Common myeloid progenitor, CD34-positive (primary cell): ENCODE data around the gene MAP3K15.
"Not testable (repeated sequence)": the region's sequence is repeated elsewhere in the genome, so short reads cannot be mapped to it uniquely, and the experiment has no call there.

Source experiments
- CTCF ChIA-PET: fragments of 350-600 bp; sonication (Branson Sonifier 250); formaldehyde crosslinking; loops from one replicate; lab custom pipeline; 2021; ENCODE audit warnings: antibody characterized with exemption; lab: Charles Lee
- POLR2A ChIA-PET: fragments of 350-600 bp; sonication (Branson Sonifier 250); formaldehyde crosslinking; loops from one replicate; lab custom pipeline; 2021; ENCODE audit warnings: antibody characterized with exemption; lab: Charles Lee
- DNase-seq, 3 donors: peaks; one replicate each; pipeline versions ENCODE4 v3.0.0 to v3.0.0-alpha.2; 2013
- H3K27ac ChIP-seq, 2 experiments: 1 replicate in 1 of 2; 2 replicates in 1 of 2; pipeline ENCODE4 v1.7.0; 2013; ENCODE audit warnings: inconsistent platforms in 2 of 2, low read length in 2 of 2, mild to moderate bottlenecking in 2 of 2, low read depth in 1 of 2, moderate library complexity in 1 of 2; ENCODE audit not compliant: severe bottlenecking in 2 of 2, insufficient read depth in 1 of 2, poor library complexity in 1 of 2
- H3K27me3 ChIP-seq, 5 experiments: replicated peaks in 2 of 5; 1 replicate in 3 of 5; 2 replicates in 2 of 5; pipeline versions ENCODE4 v1.6.1 to v1.7.0; 2013; ENCODE audit warnings: low read length in 4 of 5, mild to moderate bottlenecking in 2 of 5, moderate library complexity in 2 of 5, inconsistent platforms in 1 of 5; ENCODE audit not compliant: insufficient read depth in 5 of 5, control insufficient read depth in 4 of 5
- H3K36me3 ChIP-seq, 4 experiments: 1 replicate in 2 of 4; 2 replicates in 2 of 4; pipeline versions ENCODE4 v1.6.1 to v1.7.0; 2013; ENCODE audit warnings: low read length in 3 of 4, control low read depth in 1 of 4, mild to moderate bottlenecking in 1 of 4; ENCODE audit not compliant: control insufficient read depth in 4 of 4, insufficient read depth in 4 of 4
- H3K4me1 ChIP-seq, 4 experiments: 1 replicate in 3 of 4; 2 replicates in 1 of 4; pipeline versions ENCODE4 v1.6.1 to v1.7.1; 2013; ENCODE audit warnings: low read length in 3 of 4, mild to moderate bottlenecking in 3 of 4, control low read depth in 1 of 4, inconsistent platforms in 1 of 4, moderate library complexity in 1 of 4; ENCODE audit not compliant: control insufficient read depth in 4 of 4, insufficient read depth in 4 of 4; ENCODE audit errors: control extremely low read depth in 1 of 4
- H3K4me3 ChIP-seq, 7 experiments: 1 replicate in 4 of 7; 2 replicates in 3 of 7; pipeline versions ENCODE4 v1.5.1 to v1.7.0; 2013; ENCODE audit warnings: mild to moderate bottlenecking in 7 of 7, low read length in 6 of 7, moderate library complexity in 6 of 7, inconsistent platforms in 2 of 7, low read depth in 2 of 7, control low read depth in 1 of 7; ENCODE audit not compliant: insufficient read depth in 4 of 7, control insufficient read depth in 1 of 7; ENCODE audit errors: extremely low read depth in 1 of 7
- H3K9me3 ChIP-seq, 5 experiments: 1 replicate in 4 of 5; 2 replicates in 1 of 5; pipeline versions ENCODE4 v1.6.1 to v1.7.1; 2013; ENCODE audit warnings: low read length in 4 of 5, mild to moderate bottlenecking in 2 of 5, inconsistent platforms in 1 of 5, low read depth in 1 of 5, moderate library complexity in 1 of 5; ENCODE audit not compliant: control insufficient read depth in 4 of 5, insufficient read depth in 2 of 5; ENCODE audit errors: control extremely low read depth in 1 of 5
- WGBS: methylation state at CpG from one replicate; pipeline ENCODE4 v1.1.5; 2013; ENCODE audit not compliant: insufficient coverage; 5-methylcytosine and 5-hydroxymethylcytosine counted together

The MAP3K15 gene

GRCh38 chrX:19462231-19462630 lies 53.1 kb downstream of the MAP3K15 start:
- Histone ChIP-seq H3K9me3 (no peaks in the 10 kb centered on the region), H3K27ac (no peak overlapping the region), H3K36me3 (no peaks in the 10 kb centered on the region), H3K4me3 (no peak overlapping the region), H3K4me1 (no peaks in the 10 kb centered on the region), H3K27me3 (no peaks in the 10 kb centered on the region)
- ChIA-PET POLR2A (no interaction called here), CTCF (no interaction called here)
- no peak for DNase-seq
- WGBS = no CpG with 5 or more reads among the region's 2 CpGs

GRCh38 chrX:19457662-19458061 lies 57.6 kb downstream of the MAP3K15 start:
- Histone ChIP-seq H3K27me3 (no peaks in the 10 kb centered on the region), H3K9me3 (no peaks in the 10 kb centered on the region), H3K27ac (no peak overlapping the region), H3K36me3 (no peaks in the 10 kb centered on the region), H3K4me3 (no peak overlapping the region), H3K4me1 (no peaks in the 10 kb centered on the region)
- CTCF ChIA-PET = interaction anchor here (0.6 kb wide), 1 partner anchor 448 kb away, joined by 3 read pairs; no protein-coding TSS in a partner anchor
- DNase-seq = no peak
- POLR2A ChIA-PET = no interaction called here
- WGBS = 71% methylated on average over 3 of the region's 4 CpGs

GRCh38 chrX:19448077-19448476 lies 67.2 kb downstream of the MAP3K15 start:
- Histone ChIP-seq H3K4me1 (no peaks in the 10 kb centered on the region), H3K36me3 (no peaks in the 10 kb centered on the region), H3K9me3 (no peaks in the 10 kb centered on the region), H3K4me3 (no peak overlapping the region), H3K27me3 (no peaks in the 10 kb centered on the region), H3K27ac (no peak overlapping the region)
- DNase-seq = no peak
- ChIA-PET POLR2A (no interaction called here), CTCF (no interaction called here)
- 80% methylated on average over 6 of the region's 7 CpGs for WGBS

GRCh38 chrX:19446397-19446796 lies 68.9 kb downstream of the MAP3K15 start:
- no peak overlapping the region for H3K4me3 ChIP-seq
- WGBS = 80% methylated on average over 1 of the region's 4 CpGs
- H3K27ac ChIP-seq = no peak overlapping the region
- no peaks in the 10 kb centered on the region for H3K4me1 ChIP-seq
- ChIA-PET CTCF (no interaction called here), POLR2A (no interaction called here)
- no peak for DNase-seq
- no peaks in the 10 kb centered on the region for H3K27me3 ChIP-seq
- no peaks in the 10 kb centered on the region for H3K36me3 ChIP-seq
- H3K9me3 ChIP-seq = no peaks in the 10 kb centered on the region

GRCh38 chrX:19445772-19446171 lies 69.5 kb downstream of the MAP3K15 start:
- CTCF ChIA-PET, H3K27me3 ChIP-seq, H3K4me3 ChIP-seq, H3K36me3 ChIP-seq, H3K27ac ChIP-seq, DNase-seq, POLR2A ChIA-PET, H3K9me3 ChIP-seq, H3K4me1 ChIP-seq: not testable (repeated sequence)
- WGBS = 92% methylated on average over 4 of the region's 10 CpGs

GRCh38 chrX:19443869-19444526 lies 71.3 kb downstream of the MAP3K15 start:
- H3K27ac ChIP-seq = no peak overlapping the region
- no peak for DNase-seq
- H3K27me3 ChIP-seq = no peaks in the 10 kb centered on the region
- H3K4me1 ChIP-seq = peaks cover 0 to 2% (median 0%) of the 10 kb centered on the region in 4 experiments
- ChIA-PET POLR2A (no interaction called here), CTCF (no interaction called here)
- 85% methylated on average over 8 of the region's 10 CpGs for WGBS
- no peak overlapping the region for H3K4me3 ChIP-seq
- H3K9me3 ChIP-seq = no peaks in the 10 kb centered on the region
- no peaks in the 10 kb centered on the region for H3K36me3 ChIP-seq

- 19% methylated on average over 3 of the region's 3 CpGs for WGBS
- CTCF ChIA-PET = no interaction called here
- H3K4me3 ChIP-seq = no peak overlapping the region
- POLR2A ChIA-PET = no interaction called here
- no peaks in the 10 kb centered on the region for H3K27me3 ChIP-seq
- no peaks in the 10 kb centered on the region for H3K9me3 ChIP-seq
- H3K36me3 ChIP-seq = no peaks in the 10 kb centered on the region
- H3K27ac ChIP-seq = peak overlapping the region in 1 of 2 experiments; percentile 25
- peak; percentile 11 to 53 (median 46) for DNase-seq
- peaks cover 0 to 2% (median 0%) of the 10 kb centered on the region in 4 experiments for H3K4me1 ChIP-seq
These were observed 74.6 kb downstream of the MAP3K15 start for GRCh38 chrX:19440713-19441112.
